ENCODE data around the gene ACBD6. TPM values are rescaled to one million over a fixed set of nuclear protein-coding genes. Genes with fewer than 3 reads are reported as not detected.
A peak's percentile ranks its signal among the peaks of the same experiment; 100 is the strongest.

ACBD6 gene
- total and polyA plus RNA-seq, 10 of the 15 experiments (the other 5 are each of a cell fraction or from before 2014, with no cell fraction given), result 15.0 to 67.3 (median 55.0) TPM

GRCh38 chr1:180241716-180242544 is 260.4 kb downstream of the ACBD6 start:
- H3K27me3 ChIP-seq (replicated peaks in 1 of 2; ENCODE audit: control insufficient read depth in 2 of 2, insufficient read depth in 2 of 2, low read length in 1 of 2), result peaks cover 0 to 18% of the 10 kb centered on the region in 2 experiments; a peak in 3 of 4 replicates
- no TSS peak for BruUV-seq (replicated peaks)
- TF ChIP-seq REST (IDR thresholded peaks at IDR 0.05; ENCODE audit: low read depth, low read length) (peak; percentile 75; the same call in 1 of the 2 replicates), ZSCAN29 (IDR thresholded peaks at IDR 0.05) (no peak)
- no peak overlapping the region for H3K4me3 ChIP-seq
- no peaks in the 10 kb centered on the region for H3K79me2 ChIP-seq (ENCODE audit: control insufficient read depth, insufficient read depth, low read length)
- ATAC-seq (no peak; the same call in 2 of the 3 replicates), FAIRE-seq (no peak), DNase-seq (ENCODE audit: low read depth, low spot score) (no peak)
- no peak overlapping the region for H3K4me2 ChIP-seq (ENCODE audit: control insufficient read depth, insufficient read depth)
- ChIA-PET SMC1A (ENCODE audit: uncharacterized antibody, unreplicated experiment) (interaction anchor here (0.6 kb wide), 1 partner anchor 477 kb away, joined by 3 read pairs; no protein-coding TSS in a partner anchor), CTCF (interaction anchor here (0.6 to 1.7 kb wide), 3 partner anchors 54 to 1160 kb away, joined by 3 to 5 read pairs (median 3); no protein-coding TSS in a partner anchor), RAD21 (ENCODE audit: unreplicated experiment) (no interaction called here), POLR2A (no interaction called here)
- no peak overlapping the region for H2AFZ ChIP-seq (ENCODE audit: control insufficient read depth, low read depth, low read length)
- in situ Hi-C loops (cut with MboI) (no loop called here), intact Hi-C loops (cut with micrococcal nuclease; ENCODE audit: unreplicated experiment) (no loop called here)
- WGBS (ENCODE audit: insufficient coverage, insufficient replicate concordance, low lambda C conversion rate, missing lambda C conversion rate), result 59% methylated on average over 8 of the region's 8 CpGs
- H3K9ac ChIP-seq (ENCODE audit: control insufficient read depth, insufficient read depth, low read length), result no peak overlapping the region
- H3K4me1 ChIP-seq (ENCODE audit: control insufficient read depth, insufficient read depth, low read length), result no peaks in the 10 kb centered on the region
- H3K36me3 ChIP-seq (ENCODE audit: control insufficient read depth in 2 of 2, insufficient read depth in 2 of 2, low read length in 1 of 2), result no peaks in the 10 kb centered on the region
- no peak overlapping the region for H3K27ac ChIP-seq (ENCODE audit: control insufficient read depth, insufficient read depth)
- no peaks in the 10 kb centered on the region for H4K20me1 ChIP-seq (ENCODE audit: control insufficient read depth, insufficient read depth)
- H3K9me3 ChIP-seq (replicated peaks; ENCODE audit: control insufficient read depth, insufficient read depth, low read length), result no peaks in the 10 kb centered on the region

Data from GM12878 (cell line).